Measurements from ENCODE around the gene NPEPPS. TPM values are rescaled to one million over a fixed set of nuclear protein-coding genes. Genes with fewer than 3 reads are reported as not detected.

Gene NPEPPS
- total RNA-seq, 1 donor from 2014 or later = 132 TPM

DNA sequence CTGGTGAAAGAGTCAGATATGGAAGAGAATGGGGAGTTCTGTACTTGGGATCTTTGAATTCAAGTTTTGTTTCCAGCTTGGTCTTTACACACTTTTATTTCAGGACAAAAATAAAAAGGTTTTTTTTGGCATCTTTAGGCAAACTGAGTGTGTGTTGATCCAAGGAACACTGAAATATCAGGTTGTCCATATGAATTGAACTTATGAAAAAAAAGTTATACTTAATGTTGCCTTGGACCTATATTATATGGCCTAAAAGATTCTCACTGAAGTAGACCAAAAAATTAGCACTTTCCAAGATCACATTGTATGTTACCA is 133.7 kb downstream of the NPEPPS start:
- no peak for DNase-seq (ENCODE audit: low spot score)
- intact Hi-C loops (cut with micrococcal nuclease) = loop anchor here (2.0 to 10.0 kb wide), 4 partner anchors 16 to 140 kb away; partner anchors contain the start of gene KPNB1
- Mint-ChIP-seq H3K4me3 (ENCODE audit: low read depth) (no peak overlapping the region), H3K9me3 (no peaks in the 10 kb centered on the region), H3K27ac (peak overlapping the region; percentile 61), H3K27me3 (ENCODE audit: low read depth) (no peaks in the 10 kb centered on the region), H3K4me1 (ENCODE audit: low read depth) (peaks cover 30% of the 10 kb centered on the region), H3K36me3 (ENCODE audit: low read depth) (peaks cover 90% of the 10 kb centered on the region)

DNA sequence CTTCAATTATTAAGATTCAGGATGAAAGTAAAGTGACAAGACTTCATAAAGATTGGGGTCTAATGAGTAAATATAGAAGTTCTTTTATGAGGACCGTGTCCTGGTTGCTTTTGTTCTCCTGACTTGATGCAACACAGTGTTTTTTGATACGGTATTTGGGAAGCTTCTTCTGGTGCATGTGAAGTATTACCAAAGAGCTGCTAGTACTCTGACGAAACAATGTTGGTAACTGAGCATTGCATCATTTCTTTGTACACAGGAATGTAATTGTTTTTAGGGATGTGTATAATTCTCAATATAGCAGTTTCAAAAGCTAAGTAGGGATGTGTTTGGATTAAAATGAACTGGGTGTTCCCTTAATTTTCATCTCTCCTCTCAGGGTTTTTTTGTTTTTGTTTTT is 134.7 kb downstream of the NPEPPS start:
- no peak for DNase-seq (ENCODE audit: low spot score)
- no peak overlapping the region for H3K27ac Mint-ChIP-seq
- H3K4me1 Mint-ChIP-seq (ENCODE audit: low read depth) = peaks cover 29% of the 10 kb centered on the region
- intact Hi-C loops (cut with micrococcal nuclease) = loop anchor here (2.0 to 10.0 kb wide), 2 partner anchors 17 to 139 kb away; partner anchors contain the start of gene KPNB1
- no peaks in the 10 kb centered on the region for H3K9me3 Mint-ChIP-seq
- peaks cover 92% of the 10 kb centered on the region for H3K36me3 Mint-ChIP-seq (ENCODE audit: low read depth)
- no peak overlapping the region for H3K4me3 Mint-ChIP-seq (ENCODE audit: low read depth)
- no peaks in the 10 kb centered on the region for H3K27me3 Mint-ChIP-seq (ENCODE audit: low read depth)

DNA sequence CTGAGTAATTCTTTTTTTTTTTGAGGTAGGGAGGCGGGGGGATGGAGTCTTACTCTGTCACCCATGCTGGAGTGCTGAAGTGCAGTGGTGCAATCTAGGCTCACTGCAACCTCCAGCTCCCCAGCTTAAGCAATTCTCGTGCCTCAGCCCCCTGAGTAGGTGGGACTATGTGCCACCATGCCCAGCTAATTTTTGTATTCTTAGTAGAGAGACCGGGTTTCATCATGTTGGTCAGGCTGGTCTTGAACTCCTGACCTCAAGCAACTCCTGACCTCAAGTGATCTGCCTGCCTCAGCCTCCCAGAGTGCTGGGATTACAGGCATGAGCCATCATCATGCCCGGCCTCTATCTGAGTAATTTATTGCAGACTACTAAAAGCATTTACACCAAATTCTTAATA is 138.2 kb downstream of the NPEPPS start:
- Mint-ChIP-seq H3K27ac (no peak overlapping the region), H3K27me3 (ENCODE audit: low read depth) (no peaks in the 10 kb centered on the region), H3K4me3 (ENCODE audit: low read depth) (no peak overlapping the region), H3K36me3 (ENCODE audit: low read depth) (peaks cover 87% of the 10 kb centered on the region), H3K4me1 (ENCODE audit: low read depth) (peaks cover 31% of the 10 kb centered on the region), H3K9me3 (no peaks in the 10 kb centered on the region)
- DNase-seq (ENCODE audit: low spot score) = no peak
- intact Hi-C loops (cut with micrococcal nuclease) = loop anchor here (10.0 kb wide), 1 partner anchor 136 kb away; no protein-coding TSS in a partner anchor

DNA sequence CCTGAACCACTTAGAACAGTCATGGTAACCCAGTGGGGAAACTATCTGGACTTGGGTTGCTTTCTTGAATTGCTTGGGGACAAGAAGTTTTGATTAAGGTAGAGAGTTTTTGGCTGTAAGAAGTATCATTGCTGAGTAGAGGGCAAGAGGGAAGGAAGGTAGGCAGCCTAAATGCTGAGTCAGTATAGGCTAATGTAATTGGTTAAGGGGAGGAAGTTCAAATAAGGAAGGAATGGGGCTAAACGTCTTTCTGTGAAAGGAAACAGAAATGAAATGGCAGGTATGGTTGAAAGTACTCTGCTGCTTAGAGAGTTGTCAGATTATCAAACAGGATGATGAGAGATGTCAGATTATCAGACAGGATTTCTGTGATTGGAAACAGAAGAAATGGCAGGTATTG is 139.2 kb downstream of the NPEPPS start:
- H3K36me3 Mint-ChIP-seq (ENCODE audit: low read depth) = peaks cover 88% of the 10 kb centered on the region
- peaks cover 33% of the 10 kb centered on the region for H3K4me1 Mint-ChIP-seq (ENCODE audit: low read depth)
- DNase-seq (ENCODE audit: low spot score) = no peak
- H3K27ac Mint-ChIP-seq = peak overlapping the region; percentile 42
- no peaks in the 10 kb centered on the region for H3K9me3 Mint-ChIP-seq
- no peak overlapping the region for H3K4me3 Mint-ChIP-seq (ENCODE audit: low read depth)
- H3K27me3 Mint-ChIP-seq (ENCODE audit: low read depth) = no peaks in the 10 kb centered on the region
- intact Hi-C loops (cut with micrococcal nuclease) = no loop called here

Other genes starting within 250 kb of the NPEPPS start
- gene EFCAB13, start 207.2 kb upstream of the NPEPPS start, total RNA-seq = 1.4 and 2.7 TPM in 2 replicates
- 687 and 692 TPM in 2 replicates for gene KPNB1, start 118.8 kb downstream of the NPEPPS start, total RNA-seq
- 9.8 and 11.3 TPM in 2 replicates for gene TBKBP1, start 163.1 kb downstream of the NPEPPS start, total RNA-seq
- gene TBX21, start 202.1 kb downstream of the NPEPPS start, total RNA-seq = 40.4 and 40.6 TPM in 2 replicates

Measured in activated T-helper 2 cell treated with anti-CD3 and anti-CD28 coated beads, Interferon-gamma antibody, Interleukin-2, Interleukin-4, amounts not matched to agents 10 μg/mL and 5 μg/mL and 100 μg/mL, durations not matched to agents 14 hours and 24 hours and 36 hours (primary cell).